Esophagus muscularis mucosa (tissue), 4 donors: ENCODE data around the gene TEAD1. TPM values are rescaled to one million over a fixed set of nuclear protein-coding genes. Genes with fewer than 3 reads are reported as not detected.

Source experiments
- DNase-seq: peaks from one replicate; pipeline ENCODE4 v3.0.0-alpha.2; 2017; ENCODE audit errors: extremely low spot score
- H3K27ac ChIP-seq, 4 donors: fragments of 200-600 bp; sonication (generic); replicated peaks in 1 of 4; 1 replicate in 3 of 4; 2 replicates in 1 of 4; pipeline ENCODE4 v1.5.1; 2016 to 2019; ENCODE audit warnings: mild to moderate bottlenecking in 1 of 4
- H3K27me3 ChIP-seq, 4 donors: fragments of 200-600 bp; sonication (generic); one replicate each; pipeline versions ENCODE4 v1.5.1 to v1.6.0; 2016 to 2019
- H3K36me3 ChIP-seq, 4 donors: fragments of 200-600 bp; sonication (generic); one replicate each; pipeline ENCODE4 v1.5.1; 2016 to 2019
- H3K4me1 ChIP-seq, 4 donors: fragments of 200-600 bp; sonication (generic); one replicate each; pipeline ENCODE4 v1.5.1; 2016 to 2019
- H3K4me3 ChIP-seq, 4 donors: fragments of 200-600 bp; sonication (generic); 1 replicate in 2 of 4; 2 replicates in 2 of 4; pipeline ENCODE4 v1.5.1; 2016 to 2019; ENCODE audit warnings: mild to moderate bottlenecking in 4 of 4, moderate library complexity in 1 of 4
- H3K9me3 ChIP-seq, 4 donors: fragments of 200-600 bp; sonication (generic); 1 replicate in 3 of 4; 2 replicates in 1 of 4; pipeline ENCODE4 v1.5.1; 2016 to 2019
- CTCF ChIP-seq, 3 experiments: fragments of 200-600 bp in 2 of 3; fragments of 450-650 bp in 1 of 3; sonication (generic) in 2 of 3; IDR thresholded peaks; one replicate each; pipeline ENCODE4 v1.5.1; 2017 to 2019; ENCODE audit warnings: antibody characterized with exemption in 3 of 3, mild to moderate bottlenecking in 2 of 3, moderate library complexity in 1 of 3
- EP300 ChIP-seq: sonication (generic); formaldehyde crosslinking; IDR thresholded peaks from one replicate; pipeline ENCODE4 v1.6.1; 2017; ENCODE audit warnings: antibody characterized with exemption
- POLR2A ChIP-seq: fragments of 450-650 bp; IDR thresholded peaks from one replicate; pipeline ENCODE4 v1.6.1; 2017; ENCODE audit warnings: antibody characterized with exemption, moderate library complexity, mild to moderate bottlenecking, low read depth
- POLR2AphosphoS5 ChIP-seq, 2 donors: sonication (generic); formaldehyde crosslinking; IDR thresholded peaks; one replicate each; pipeline ENCODE4 v1.6.1; 2017; ENCODE audit warnings: antibody characterized with exemption in 2 of 2
- WGBS: methylation state at CpG from one replicate; pipeline ENCODE4 v1.1.5; 2018; 5-methylcytosine and 5-hydroxymethylcytosine counted together
- intact Hi-C: fragments of 100-400 bp; cut with DNase I; formaldehyde crosslinking; loops from one replicate; pipeline ENCODE4 v1.15.1; 2023
- total RNA-seq, 4 donors: library from RNA; depleted of rRNA; stranded (reverse); fragments of >200 nt; gene quantifications; one replicate each; pipeline versions ENCODE4 v1.1.0 to v1.2.1, GENCODE V29; 2016

Gene TEAD1
- total RNA-seq, 4 donors from 2014 or later = 147 to 307 (median 232) TPM

- peaks cover 34 to 60% (median 39%) of the 10 kb centered on the region in 4 donors for H3K4me1 ChIP-seq
- TF ChIP-seq CTCF (IDR thresholded peaks at IDR 0.05) (no peak), POLR2AphosphoS5 (IDR thresholded peaks at IDR 0.05) (no peak), EP300 (no peak), POLR2A (no peak)
These were observed 78.8 kb downstream of the TEAD1 start for GRCh38 chr11:12752868-12753524.

GRCh38 chr11:12754021-12754420 is 79.8 kb downstream of the TEAD1 start:
- WGBS = 82% methylated on average over 3 of the region's 3 CpGs
- Histone ChIP-seq H3K36me3 (no peaks in the 10 kb centered on the region), H3K27ac (no peak overlapping the region), H3K4me1 (peaks cover 34 to 57% (median 37%) of the 10 kb centered on the region in 4 donors), H3K27me3 (no peaks in the 10 kb centered on the region), H3K9me3 (no peaks in the 10 kb centered on the region), H3K4me3 (no peak overlapping the region)
- DNase-seq = no peak
- TF ChIP-seq CTCF (IDR thresholded peaks at IDR 0.05) (no peak), POLR2A (no peak), EP300 (no peak), POLR2AphosphoS5 (IDR thresholded peaks at IDR 0.05) (no peak)
- intact Hi-C loops = no loop called here

More at GRCh38 chr11:12752868-12753524, 78.8 kb downstream of the TEAD1 start:
- H3K4me3 ChIP-seq = no peak overlapping the region
- H3K36me3 ChIP-seq = no peaks in the 10 kb centered on the region
- H3K27me3 ChIP-seq = no peaks in the 10 kb centered on the region
- intact Hi-C loops = no loop called here
- no peak for DNase-seq
- H3K9me3 ChIP-seq = no peaks in the 10 kb centered on the region
- H3K27ac ChIP-seq = no peak overlapping the region
- WGBS = 94% methylated on average over 8 of the region's 8 CpGs

GRCh38 chr11:12754582-12755234 is 80.5 kb downstream of the TEAD1 start:
- 95% methylated on average over 2 of the region's 3 CpGs for WGBS
- no peaks in the 10 kb centered on the region for H3K36me3 ChIP-seq
- intact Hi-C loops = no loop called here
- H3K4me1 ChIP-seq = peaks cover 28 to 50% (median 33%) of the 10 kb centered on the region in 4 donors
- no peaks in the 10 kb centered on the region for H3K9me3 ChIP-seq
- TF ChIP-seq POLR2A (no peak), POLR2AphosphoS5 (IDR thresholded peaks at IDR 0.05) (no peak), EP300 (no peak), CTCF (IDR thresholded peaks at IDR 0.05) (no peak)
- H3K27ac ChIP-seq = no peak overlapping the region
- no peak for DNase-seq
- H3K27me3 ChIP-seq = no peaks in the 10 kb centered on the region
- H3K4me3 ChIP-seq = no peak overlapping the region

GRCh38 chr11:12755510-12756453 is 81.6 kb downstream of the TEAD1 start:
- WGBS = 96% methylated on average over 9 of the region's 9 CpGs
- no peaks in the 10 kb centered on the region for H3K9me3 ChIP-seq
- TF ChIP-seq POLR2A = no peak
- no peak for TF ChIP-seq CTCF (IDR thresholded peaks at IDR 0.05)
- no peak for TF ChIP-seq POLR2AphosphoS5 (IDR thresholded peaks at IDR 0.05)
- TF ChIP-seq EP300 = no peak

More at GRCh38 chr11:12755510-12756453, 81.6 kb downstream of the TEAD1 start:
- no peaks in the 10 kb centered on the region for H3K27me3 ChIP-seq
- no peak overlapping the region for H3K27ac ChIP-seq
- no peak for DNase-seq
- H3K4me3 ChIP-seq = no peak overlapping the region
- intact Hi-C loops = no loop called here
- H3K4me1 ChIP-seq = peaks cover 18 to 39% (median 29%) of the 10 kb centered on the region in 4 donors
- H3K36me3 ChIP-seq = no peaks in the 10 kb centered on the region
